Progenitor cell of endocrine pancreas (in vitro differentiated cells): ENCODE results near the gene GABRB2. TPM values are rescaled to one million over a fixed set of nuclear protein-coding genes. Genes with fewer than 3 reads are reported as not detected.

ENCODE experiments used
- DNase-seq: peaks from one replicate; pipeline ENCODE4 v3.0.0; 2021; ENCODE audit warnings: low spot score; ENCODE audit not compliant: unreplicated experiment
- H3K27ac Mint-ChIP-seq: 2 replicates; pipeline ENCODE4 v1.8.0; 2021; ENCODE audit warnings: mild to moderate bottlenecking, moderate library complexity, mixed read lengths
- H3K27me3 Mint-ChIP-seq: 2 replicates; pipeline ENCODE4 v1.8.0; 2021; ENCODE audit warnings: mixed read lengths
- H3K36me3 Mint-ChIP-seq: 2 replicates; pipeline ENCODE4 v1.8.0; 2022; ENCODE audit warnings: mixed read lengths; ENCODE audit not compliant: insufficient read depth
- H3K4me1 Mint-ChIP-seq: 2 replicates; pipeline ENCODE4 v1.8.0; 2021; ENCODE audit warnings: low read depth, mixed read lengths
- H3K4me3 Mint-ChIP-seq: 2 replicates; pipeline ENCODE4 v1.8.0; 2021; ENCODE audit warnings: low read depth, mild to moderate bottlenecking, moderate library complexity, mixed read lengths
- H3K9me3 Mint-ChIP-seq: 2 replicates; pipeline ENCODE4 v1.8.0; 2021; ENCODE audit warnings: low read depth, mixed read lengths
- CTCF ChIP-seq: fragments of 200-600 bp; sonication (generic); IDR thresholded peaks from one replicate; pipeline ENCODE4 v1.5.0; 2021; ENCODE audit warnings: antibody characterized with exemption, mild to moderate bottlenecking; ENCODE audit not compliant: unreplicated experiment
- total RNA-seq: library from RNA; stranded (reverse); gene quantifications from 2 replicates; pipeline ENCODE4 v1.2.1, GENCODE V29; 2021

The GABRB2 gene
- total RNA-seq, 1 donor from 2014 or later: 3.5 TPM

- peaks cover 10% of the 10 kb centered on the region for H3K9me3 Mint-ChIP-seq
- no peak overlapping the region for H3K27ac Mint-ChIP-seq
- H3K4me3 Mint-ChIP-seq: no peak overlapping the region
- no peaks in the 10 kb centered on the region for H3K4me1 Mint-ChIP-seq
- TF ChIP-seq CTCF: no peak
- no peaks in the 10 kb centered on the region for H3K27me3 Mint-ChIP-seq
- no peak for DNase-seq
- peaks cover 2% of the 10 kb centered on the region for H3K36me3 Mint-ChIP-seq
Measured at GRCh38 chr5:161269125-161269524, 277.4 kb downstream of the GABRB2 start.

DNA sequence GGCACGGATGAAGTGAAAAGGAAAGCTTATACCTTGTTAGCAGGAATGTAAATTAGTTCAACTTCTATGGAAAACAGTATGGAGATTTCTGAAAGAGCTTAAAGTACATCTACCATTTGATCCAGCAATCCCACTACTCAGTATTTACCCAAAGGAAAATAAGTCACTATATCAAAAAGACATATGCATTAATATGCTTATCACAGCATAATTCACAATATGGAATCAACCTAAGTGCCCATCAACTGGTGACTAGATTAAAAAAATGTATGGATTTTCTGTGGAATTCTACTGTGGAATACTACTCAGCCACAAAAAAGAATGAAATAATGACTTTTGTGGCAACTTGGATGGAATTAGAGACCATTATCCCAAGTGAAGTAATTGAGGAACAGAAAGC, 279.6 kb downstream of the GABRB2 start:
- H3K4me1 Mint-ChIP-seq: peaks cover 16% of the 10 kb centered on the region
- H3K36me3 Mint-ChIP-seq: peaks cover 2% of the 10 kb centered on the region
- H3K27me3 Mint-ChIP-seq: no peaks in the 10 kb centered on the region
- no peak for TF ChIP-seq CTCF
- DNase-seq: no peak
- peaks cover 10% of the 10 kb centered on the region for H3K9me3 Mint-ChIP-seq
- H3K27ac Mint-ChIP-seq: no peak overlapping the region
- H3K4me3 Mint-ChIP-seq: no peak overlapping the region

- Mint-ChIP-seq H3K4me3 (no peak overlapping the region), H3K27ac (no peak overlapping the region), H3K36me3 (peaks cover 2% of the 10 kb centered on the region), H3K9me3 (peaks cover 10% of the 10 kb centered on the region), H3K4me1 (peaks cover 27% of the 10 kb centered on the region), H3K27me3 (no peaks in the 10 kb centered on the region)
- no peak for DNase-seq
- no peak for TF ChIP-seq CTCF
Measured at GRCh38 chr5:161265006-161265405, 281.5 kb downstream of the GABRB2 start.

GRCh38 chr5:161263191-161263590, 283.3 kb downstream of the GABRB2 start:
- no peak overlapping the region for H3K4me3 Mint-ChIP-seq

GRCh38 chr5:161261668-161262323, 284.7 kb downstream of the GABRB2 start:
- no peak for DNase-seq
- H3K4me3 Mint-ChIP-seq: no peak overlapping the region
- peaks cover 5% of the 10 kb centered on the region for H3K9me3 Mint-ChIP-seq
- no peak overlapping the region for H3K27ac Mint-ChIP-seq
- H3K4me1 Mint-ChIP-seq: peaks cover 35% of the 10 kb centered on the region
- no peaks in the 10 kb centered on the region for H3K27me3 Mint-ChIP-seq
- no peak for TF ChIP-seq CTCF
- peaks cover 2% of the 10 kb centered on the region for H3K36me3 Mint-ChIP-seq

More at GRCh38 chr5:161263191-161263590, 283.3 kb downstream of the GABRB2 start:
- DNase-seq: no peak
- H3K27ac Mint-ChIP-seq: no peak overlapping the region
- TF ChIP-seq CTCF: no peak
- peaks cover 6% of the 10 kb centered on the region for H3K9me3 Mint-ChIP-seq
- H3K4me1 Mint-ChIP-seq: peaks cover 35% of the 10 kb centered on the region
- peaks cover 2% of the 10 kb centered on the region for H3K36me3 Mint-ChIP-seq
- H3K27me3 Mint-ChIP-seq: no peaks in the 10 kb centered on the region
